A673 (cell line): Measurements from ENCODE around the gene FTO.

Experiments used
- EZH2 ChIP-seq: fragments of 200-600 bp; sonication (generic); IDR thresholded peaks from 2 replicates; pipeline ENCODE4 v1.6.1; 2017; ENCODE audit warnings: borderline replicate concordance, low read depth, mild to moderate bottlenecking, mixed read lengths, antibody characterized with exemption, low read length; ENCODE audit not compliant: poor library complexity, severe bottlenecking
- TF ChIP-seq, protein P1 (sequence below): fragments of 300-800, 200-600 bp; sonication (generic); conservative IDR thresholded peaks from 2 replicates; pipeline ENCODE4 v1.5.1; 2017; ENCODE audit warnings: low read depth, mild to moderate bottlenecking, antibody characterized with exemption, low read length, moderate library complexity, mixed read lengths

DNA sequence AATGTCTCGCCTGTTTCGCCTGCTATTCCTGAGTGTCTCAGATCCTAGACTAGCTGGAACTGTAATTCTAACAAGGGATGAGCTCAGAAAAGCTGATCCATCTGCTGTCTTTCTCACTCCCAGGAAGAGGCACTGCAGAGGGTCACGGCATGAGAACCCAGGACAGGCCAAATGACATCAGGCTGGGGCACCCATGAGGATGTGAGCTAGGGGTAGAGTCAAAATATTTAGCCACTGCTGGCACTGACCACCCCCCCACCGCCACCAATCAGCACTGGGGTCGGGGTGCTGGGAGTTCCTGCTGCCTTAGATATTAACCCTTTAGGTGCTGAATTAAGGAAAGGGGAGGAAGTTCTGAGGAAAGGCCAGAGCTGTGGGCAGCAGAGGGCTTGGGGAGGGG, 470.2 kb downstream of the FTO start:
- TF ChIP-seq, protein P1, sequence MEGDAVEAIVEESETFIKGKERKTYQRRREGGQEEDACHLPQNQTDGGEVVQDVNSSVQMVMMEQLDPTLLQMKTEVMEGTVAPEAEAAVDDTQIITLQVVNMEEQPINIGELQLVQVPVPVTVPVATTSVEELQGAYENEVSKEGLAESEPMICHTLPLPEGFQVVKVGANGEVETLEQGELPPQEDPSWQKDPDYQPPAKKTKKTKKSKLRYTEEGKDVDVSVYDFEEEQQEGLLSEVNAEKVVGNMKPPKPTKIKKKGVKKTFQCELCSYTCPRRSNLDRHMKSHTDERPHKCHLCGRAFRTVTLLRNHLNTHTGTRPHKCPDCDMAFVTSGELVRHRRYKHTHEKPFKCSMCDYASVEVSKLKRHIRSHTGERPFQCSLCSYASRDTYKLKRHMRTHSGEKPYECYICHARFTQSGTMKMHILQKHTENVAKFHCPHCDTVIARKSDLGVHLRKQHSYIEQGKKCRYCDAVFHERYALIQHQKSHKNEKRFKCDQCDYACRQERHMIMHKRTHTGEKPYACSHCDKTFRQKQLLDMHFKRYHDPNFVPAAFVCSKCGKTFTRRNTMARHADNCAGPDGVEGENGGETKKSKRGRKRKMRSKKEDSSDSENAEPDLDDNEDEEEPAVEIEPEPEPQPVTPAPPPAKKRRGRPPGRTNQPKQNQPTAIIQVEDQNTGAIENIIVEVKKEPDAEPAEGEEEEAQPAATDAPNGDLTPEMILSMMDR, result no peak
- TF ChIP-seq EZH2, result no peak
